NCI-H524 treated with DMSO at 0.1 percent for 48 hours (cell line): ENCODE results near the gene CTIF.

Experiments used
- DNase-seq: peaks from one replicate; lab custom pipeline; 2025; lab: John Stamatoyannopoulos, UW

Gene CTIF

GRCh38 chr18:48732767-48733424 lies 194.1 kb downstream of the CTIF start:
- DNase-seq = no peak

GRCh38 chr18:48733643-48734253 lies 194.9 kb downstream of the CTIF start:
- no peak for DNase-seq

GRCh38 chr18:48734460-48734859 lies 195.6 kb downstream of the CTIF start:
- DNase-seq = no peak

GRCh38 chr18:48735080-48735676 lies 196.3 kb downstream of the CTIF start:
- no peak for DNase-seq

- no peak for DNase-seq
Measured at GRCh38 chr18:48735681-48736255, 196.9 kb downstream of the CTIF start.

GRCh38 chr18:48736321-48737260 lies 197.8 kb downstream of the CTIF start:
- no peak for DNase-seq

- no peak for DNase-seq
Measured at GRCh38 chr18:48739266-48740067, 200.6 kb downstream of the CTIF start.

GRCh38 chr18:48740068-48740440 lies 201.2 kb downstream of the CTIF start:
- no peak for DNase-seq

GRCh38 chr18:48740851-48741485 lies 202.1 kb downstream of the CTIF start:
- no peak for DNase-seq

GRCh38 chr18:48741866-48742265 lies 203.0 kb downstream of the CTIF start:
- DNase-seq = no peak

- DNase-seq = no peak
Measured at GRCh38 chr18:48742304-48742703, 203.5 kb downstream of the CTIF start.

- no peak for DNase-seq
Measured at GRCh38 chr18:48742706-48743475, 204.1 kb downstream of the CTIF start.

GRCh38 chr18:48743886-48744285 lies 205.1 kb downstream of the CTIF start:
- no peak for DNase-seq

GRCh38 chr18:48745293-48745692 lies 206.5 kb downstream of the CTIF start:
- DNase-seq = no peak

GRCh38 chr18:48749768-48750167 lies 210.9 kb downstream of the CTIF start:
- DNase-seq = no peak

- no peak for DNase-seq
Measured at GRCh38 chr18:48750485-48751175, 211.8 kb downstream of the CTIF start.

- no peak for DNase-seq
Measured at GRCh38 chr18:48751727-48752468, 213.1 kb downstream of the CTIF start.

- no peak for DNase-seq
Measured at GRCh38 chr18:48752478-48752877, 213.6 kb downstream of the CTIF start.

GRCh38 chr18:48752928-48753327 lies 214.1 kb downstream of the CTIF start:
- no peak for DNase-seq
